MCF 10A (cell line): ENCODE results near the gene RPS6KA4. TPM values are rescaled to one million over a fixed set of nuclear protein-coding genes. Genes with fewer than 3 reads are reported as not detected.

ENCODE experiments used
- BruUV-seq: library from RNA; stranded (reverse); fragments of 400-500 nt; replicated peaks from 2 replicates; lab custom pipeline; 2021; lab: Mats Ljungman, UMichigan
- CTCF ChIA-PET: fragments of 300-600 bp; sonication (Branson Sonifier 250); formaldehyde crosslinking; extraction: SDS; loops from one replicate; lab custom pipeline; 2021; ENCODE audit warnings: antibody characterized with exemption, inconsistent platforms; lab: Yijun Ruan, JAX
- POLR2A ChIA-PET: fragments of 300-600, 350-650 bp; sonication (Branson Sonifier 250); formaldehyde crosslinking; extraction: SDS; loops from one replicate; lab custom pipeline; 2020; ENCODE audit warnings: antibody characterized with exemption, inconsistent platforms; lab: Yijun Ruan, JAX
- DNase-seq: peaks from one replicate; pipeline ENCODE4 v3.0.0-alpha.2; 2018; ENCODE audit not compliant: unreplicated experiment
- H3K27ac Mint-ChIP-seq: one replicate; pipeline ENCODE4 v1.8.0; 2022; ENCODE audit warnings: mild to moderate bottlenecking, low read depth, mixed read lengths; ENCODE audit not compliant: unreplicated experiment
- H3K27me3 Mint-ChIP-seq: one replicate; pipeline ENCODE4 v1.8.0; 2022; ENCODE audit warnings: mixed read lengths; ENCODE audit not compliant: insufficient read depth, unreplicated experiment
- H3K36me3 Mint-ChIP-seq: one replicate; pipeline ENCODE4 v1.8.0; 2022; ENCODE audit warnings: mild to moderate bottlenecking, moderate library complexity, mixed read lengths; ENCODE audit not compliant: insufficient read depth, unreplicated experiment
- H3K4me1 Mint-ChIP-seq: one replicate; pipeline ENCODE4 v1.8.0; 2022; ENCODE audit warnings: mixed read lengths; ENCODE audit not compliant: insufficient read depth, unreplicated experiment
- H3K4me3 Mint-ChIP-seq: one replicate; pipeline ENCODE4 v1.8.0; 2022; ENCODE audit warnings: mild to moderate bottlenecking, moderate library complexity, mixed read lengths; ENCODE audit not compliant: unreplicated experiment
- H3K9me3 Mint-ChIP-seq: one replicate; pipeline ENCODE4 v1.8.0; 2022; ENCODE audit warnings: mixed read lengths; ENCODE audit not compliant: unreplicated experiment
- CTCF ChIP-seq: fragments of 200-600 bp; IDR thresholded peaks from one replicate; pipeline ENCODE4 v1.8.0; 2022; ENCODE audit warnings: antibody characterized with exemption, mild to moderate bottlenecking; ENCODE audit not compliant: unreplicated experiment
- intact Hi-C: fragments of 100-400 bp; cut with micrococcal nuclease; formaldehyde crosslinking; loops from 2 replicates; pipeline ENCODE4 v1.14.1; 2022
- total RNA-seq: library from RNA; stranded (reverse); gene quantifications from 2 replicates; pipeline ENCODE4 v1.2.3, GENCODE V29; 2022

The RPS6KA4 gene
- total RNA-seq, 1 experiment from 2014 or later, result 42.5 TPM

- ChIA-PET POLR2A (interaction anchor here (0.5 kb wide), 1 partner anchor 38 kb away, joined by 3 read pairs; no protein-coding TSS in a partner anchor), CTCF (no interaction called here)
- peaks cover 51% of the 10 kb centered on the region for H3K36me3 Mint-ChIP-seq
- no peaks in the 10 kb centered on the region for H3K4me1 Mint-ChIP-seq
- intact Hi-C loops, result no loop called here
- no peaks in the 10 kb centered on the region for H3K27me3 Mint-ChIP-seq
- DNase-seq, result no peak
- TF ChIP-seq CTCF, result no peak
- no TSS peak for BruUV-seq
- no peak overlapping the region for H3K27ac Mint-ChIP-seq
- H3K4me3 Mint-ChIP-seq, result no peak overlapping the region
- no peaks in the 10 kb centered on the region for H3K9me3 Mint-ChIP-seq
Observed at GRCh38 chr11:64368673-64369074, 9.7 kb downstream of the RPS6KA4 start.

- Mint-ChIP-seq H3K27ac (no peak overlapping the region), H3K4me1 (no peaks in the 10 kb centered on the region), H3K36me3 (peaks cover 45% of the 10 kb centered on the region), H3K4me3 (no peak overlapping the region), H3K9me3 (no peaks in the 10 kb centered on the region), H3K27me3 (no peaks in the 10 kb centered on the region)
- BruUV-seq, result no TSS peak
- DNase-seq, result no peak
- no peak for TF ChIP-seq CTCF
- intact Hi-C loops, result no loop called here
- ChIA-PET POLR2A (interaction anchor here (0.7 kb wide), 1 partner anchor 22 kb away, joined by 3 read pairs; no protein-coding TSS in a partner anchor), CTCF (interaction anchor here (0.6 kb wide), 1 partner anchor 14 kb away, joined by 3 read pairs; no protein-coding TSS in a partner anchor)
Observed at GRCh38 chr11:64369440-64370421, 10.8 kb downstream of the RPS6KA4 start.

- ChIA-PET POLR2A (no interaction called here), CTCF (no interaction called here)
- intact Hi-C loops, result no loop called here
- Mint-ChIP-seq H3K36me3 (peaks cover 37% of the 10 kb centered on the region), H3K4me1 (no peaks in the 10 kb centered on the region), H3K27ac (no peak overlapping the region), H3K9me3 (no peaks in the 10 kb centered on the region), H3K4me3 (no peak overlapping the region), H3K27me3 (no peaks in the 10 kb centered on the region)
- TF ChIP-seq CTCF, result no peak
- no peak for DNase-seq
- no TSS peak for BruUV-seq
Observed at GRCh38 chr11:64371201-64371600, 12.2 kb downstream of the RPS6KA4 start.

GRCh38 chr11:64372021-64372420 lies 13.1 kb downstream of the RPS6KA4 start:
- peaks cover 28% of the 10 kb centered on the region for H3K36me3 Mint-ChIP-seq
- intact Hi-C loops, result no loop called here
- H3K27me3 Mint-ChIP-seq, result no peaks in the 10 kb centered on the region
- H3K9me3 Mint-ChIP-seq, result no peaks in the 10 kb centered on the region
- no TSS peak for BruUV-seq
- no peaks in the 10 kb centered on the region for H3K4me1 Mint-ChIP-seq
- CTCF ChIA-PET, result interaction anchor here (0.6 to 0.7 kb wide), 2 partner anchors 55 to 225 kb away, joined by 3 to 5 read pairs; no protein-coding TSS in a partner anchor
- H3K4me3 Mint-ChIP-seq, result no peak overlapping the region
- POLR2A ChIA-PET, result interaction anchor here (0.7 kb wide), 2 partner anchors 18 to 404 kb away, joined by 3 read pairs; no protein-coding TSS in a partner anchor
- no peak for TF ChIP-seq CTCF
- DNase-seq, result no peak
- H3K27ac Mint-ChIP-seq, result no peak overlapping the region
